Measurements from ENCODE around the gene RNF5.
"Not testable (repeated sequence)": the region's sequence is repeated elsewhere in the genome, so short reads cannot be mapped to it uniquely, and the experiment has no call there.

RNF5 gene

DNA sequence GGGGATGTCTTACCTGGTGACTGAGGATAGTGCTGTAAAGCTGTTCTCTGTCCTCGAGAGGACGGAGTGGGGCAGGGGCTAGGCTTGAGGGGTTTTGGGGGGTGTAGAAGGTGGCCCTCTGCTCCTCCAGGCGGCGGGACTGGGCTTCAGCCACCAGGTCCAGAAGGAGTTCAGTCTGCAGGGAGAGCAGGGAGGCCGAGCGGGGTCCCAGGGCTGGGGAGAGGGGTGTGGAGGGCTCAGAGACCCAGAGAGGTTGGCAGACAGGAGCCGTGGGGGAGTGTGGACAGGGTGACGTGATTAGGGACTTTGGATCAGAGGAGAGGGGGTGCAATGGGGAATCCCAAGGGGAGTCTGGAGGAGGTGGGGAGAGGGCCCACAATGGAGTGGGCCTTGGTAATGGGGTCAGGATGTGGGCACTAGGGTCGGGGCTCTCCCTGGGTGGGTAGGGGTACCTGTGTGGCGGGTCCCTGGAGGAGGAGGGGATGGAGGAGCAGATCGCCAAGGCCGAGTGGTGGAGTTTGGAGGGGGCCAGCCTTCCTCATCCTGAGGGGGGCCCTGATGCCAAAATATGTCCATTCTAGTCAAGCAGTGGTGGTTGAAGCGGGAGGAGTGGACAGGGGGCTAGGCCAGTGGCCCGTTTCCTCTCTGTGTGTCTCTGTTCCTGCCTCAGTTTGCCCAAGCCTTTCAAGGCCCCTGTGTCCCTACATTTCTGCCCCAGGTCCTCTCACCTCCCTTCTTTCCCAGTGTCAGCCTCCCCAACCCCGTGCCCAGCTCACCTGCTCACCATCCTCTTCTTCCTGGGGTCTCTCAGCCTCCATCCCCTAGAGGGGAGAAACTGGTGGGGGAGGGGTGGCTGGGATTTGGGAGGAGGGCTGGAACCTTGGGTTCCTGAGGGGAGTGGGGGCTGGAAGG lies 13.7 kb downstream of the RNF5 start:
- no peak for DNase-seq (ENCODE audit: low read depth)
- no peak overlapping the region for H3K4me3 ChIP-seq (ENCODE audit: low read length)
- TF ChIP-seq, protein P1, sequence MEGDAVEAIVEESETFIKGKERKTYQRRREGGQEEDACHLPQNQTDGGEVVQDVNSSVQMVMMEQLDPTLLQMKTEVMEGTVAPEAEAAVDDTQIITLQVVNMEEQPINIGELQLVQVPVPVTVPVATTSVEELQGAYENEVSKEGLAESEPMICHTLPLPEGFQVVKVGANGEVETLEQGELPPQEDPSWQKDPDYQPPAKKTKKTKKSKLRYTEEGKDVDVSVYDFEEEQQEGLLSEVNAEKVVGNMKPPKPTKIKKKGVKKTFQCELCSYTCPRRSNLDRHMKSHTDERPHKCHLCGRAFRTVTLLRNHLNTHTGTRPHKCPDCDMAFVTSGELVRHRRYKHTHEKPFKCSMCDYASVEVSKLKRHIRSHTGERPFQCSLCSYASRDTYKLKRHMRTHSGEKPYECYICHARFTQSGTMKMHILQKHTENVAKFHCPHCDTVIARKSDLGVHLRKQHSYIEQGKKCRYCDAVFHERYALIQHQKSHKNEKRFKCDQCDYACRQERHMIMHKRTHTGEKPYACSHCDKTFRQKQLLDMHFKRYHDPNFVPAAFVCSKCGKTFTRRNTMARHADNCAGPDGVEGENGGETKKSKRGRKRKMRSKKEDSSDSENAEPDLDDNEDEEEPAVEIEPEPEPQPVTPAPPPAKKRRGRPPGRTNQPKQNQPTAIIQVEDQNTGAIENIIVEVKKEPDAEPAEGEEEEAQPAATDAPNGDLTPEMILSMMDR (IDR thresholded peaks at IDR 0.05; ENCODE audit: insufficient read depth, low read depth, low read length, missing control alignments): no peak

DNA sequence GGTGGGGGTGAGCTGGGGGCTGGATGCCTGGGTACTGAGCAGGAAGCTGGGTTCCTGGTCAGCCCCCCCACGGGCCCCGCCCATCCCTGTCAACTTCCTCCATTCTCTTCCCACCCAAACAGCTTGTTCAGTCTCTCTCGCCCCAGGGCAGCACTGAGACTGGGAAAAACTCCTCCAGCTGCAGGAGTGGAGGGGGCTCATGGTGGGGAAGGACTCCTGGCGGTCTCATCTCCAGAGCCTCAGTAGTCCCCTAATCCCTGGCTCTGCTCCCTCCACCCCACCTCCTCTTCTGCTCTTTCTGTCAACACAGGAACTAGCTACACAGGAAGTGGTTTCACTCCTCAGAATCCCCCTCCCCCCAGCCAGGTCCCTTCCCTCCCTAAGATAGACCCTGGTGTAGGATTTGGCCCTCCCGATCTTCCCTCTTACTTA lies 14.4 kb downstream of the RNF5 start, which contains the start of gene GPSM3:
Gene GPSM3 (minus strand): TSS at position 36 of the 432 bp plus-strand sequence. CDS start 130 bp downstream, outside the sequence.
- H3K4me3 ChIP-seq (ENCODE audit: low read length): no peak within 1 kb of the TSS

DNA sequence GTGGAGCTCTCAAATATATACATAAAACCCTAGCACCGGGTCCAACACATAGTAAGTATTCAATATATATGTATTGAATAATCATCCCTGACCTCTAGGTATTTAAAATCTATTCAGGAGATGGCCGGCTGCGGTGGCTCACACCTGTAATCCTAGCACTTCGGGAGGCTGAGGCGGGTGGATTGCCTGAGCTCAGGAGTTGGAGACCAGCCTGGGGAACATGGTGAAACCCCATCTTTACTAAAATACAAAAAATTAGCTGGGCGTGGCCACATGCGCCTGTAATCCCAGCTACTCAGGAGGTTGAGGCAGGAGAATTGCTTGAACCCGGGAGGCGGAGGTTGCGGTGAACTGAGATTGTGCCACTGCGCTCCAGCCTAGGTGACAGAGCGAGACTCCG lies 14.9 kb downstream of the RNF5 start:
- H3K4me3 ChIP-seq (ENCODE audit: low read length); DNase-seq (ENCODE audit: low read depth): not testable (repeated sequence)

More for the DNA sequence above, 14.4 kb downstream of the RNF5 start, which contains the start of gene GPSM3:
- TF ChIP-seq, protein P1 (IDR thresholded peaks at IDR 0.05; ENCODE audit: insufficient read depth, low read depth, low read length, missing control alignments): no peak
- peak; percentile 19 for DNase-seq (ENCODE audit: low read depth)

DNA sequence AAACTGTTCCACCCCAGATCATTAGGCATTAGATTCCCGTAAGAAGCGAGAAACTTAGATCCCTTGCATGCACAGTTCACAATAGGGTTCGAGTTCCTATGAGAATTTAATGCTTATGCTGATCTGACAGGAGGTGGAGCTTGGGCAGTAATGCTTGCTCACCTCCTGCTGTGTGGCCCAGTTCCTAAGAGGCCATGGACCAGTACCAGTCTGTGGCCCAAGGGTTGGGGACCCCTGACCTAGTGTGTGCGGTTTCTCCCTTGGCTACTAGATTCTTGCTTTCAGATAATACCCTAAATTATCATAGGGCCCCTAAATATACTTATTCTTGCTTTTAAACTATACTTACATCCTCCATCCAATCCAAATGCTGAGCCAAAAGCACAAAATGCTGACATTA lies 16.2 kb downstream of the RNF5 start:
- DNase-seq (ENCODE audit: low read depth): no peak
- TF ChIP-seq, protein P1 (IDR thresholded peaks at IDR 0.05; ENCODE audit: insufficient read depth, low read depth, low read length, missing control alignments): no peak
- H3K4me3 ChIP-seq (ENCODE audit: low read length): no peak overlapping the region

DNA sequence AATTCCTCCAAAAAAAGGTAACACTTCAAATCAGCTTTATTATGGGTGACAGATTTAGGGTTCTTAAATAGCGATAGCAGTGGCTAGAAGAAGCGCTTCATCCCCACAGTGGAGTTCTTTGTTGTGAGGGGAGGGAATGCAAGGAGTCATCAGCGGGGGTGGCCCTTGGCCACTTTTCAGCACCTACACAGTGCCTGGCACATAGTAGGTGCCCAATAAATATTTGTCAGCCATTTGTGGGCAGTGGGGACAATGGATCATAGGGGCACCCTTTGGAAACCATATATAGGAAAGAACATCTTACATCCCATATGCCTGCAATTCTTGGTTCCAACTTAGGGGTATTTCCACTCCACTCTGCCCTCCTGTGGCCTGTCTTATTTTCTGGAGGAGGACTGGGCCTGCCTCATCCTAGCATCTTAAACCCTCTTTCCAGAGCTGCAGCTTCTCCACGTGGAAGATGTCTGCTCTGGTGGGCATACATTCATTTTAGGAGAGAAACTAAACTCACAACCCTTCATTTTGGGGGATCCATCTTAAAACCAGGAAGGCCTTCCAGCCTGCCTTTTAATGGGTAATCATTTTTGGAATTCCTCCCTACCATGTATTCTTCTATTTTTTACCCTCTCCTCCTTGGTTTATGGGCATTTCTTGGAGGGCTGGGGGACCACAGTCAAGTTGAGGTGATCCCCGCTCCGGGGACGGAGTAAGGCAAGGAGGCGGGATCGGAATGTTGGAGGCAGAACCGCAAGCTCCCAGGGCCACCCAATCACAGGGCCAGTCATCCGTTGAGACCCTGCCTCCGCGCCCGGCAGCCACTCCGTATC lies 16.8 kb downstream of the RNF5 start:
- peak; percentile 63 for DNase-seq (ENCODE audit: low read depth)
- TF ChIP-seq, protein P1 (IDR thresholded peaks at IDR 0.05; ENCODE audit: insufficient read depth, low read depth, low read length, missing control alignments): peak; percentile 60
- H3K4me3 ChIP-seq (ENCODE audit: low read length): peak overlapping the region; percentile 62

DNA sequence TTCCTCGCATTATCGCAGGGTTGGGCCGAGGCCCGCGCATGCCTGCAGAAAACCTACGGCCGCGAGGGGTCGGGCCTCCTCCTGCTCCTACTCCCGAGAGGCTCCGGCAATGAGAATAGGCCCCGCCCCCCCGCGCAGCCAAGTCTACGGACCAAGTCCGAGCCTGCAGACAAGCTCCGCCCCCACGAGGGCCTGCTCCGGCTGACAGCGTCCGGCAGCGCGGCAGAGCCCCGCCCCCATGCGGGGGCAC lies 17.4 kb downstream of the RNF5 start:
- peak overlapping the region; percentile 96 for H3K4me3 ChIP-seq (ENCODE audit: low read length)
- DNase-seq (ENCODE audit: low read depth): peak; percentile 100
- TF ChIP-seq, protein P1 (IDR thresholded peaks at IDR 0.05; ENCODE audit: insufficient read depth, low read depth, low read length, missing control alignments): peak; percentile 60
